Adipose tissue (tissue), 3 donors: Measurements from ENCODE around the gene NPAS3. TPM values are rescaled to one million over a fixed set of nuclear protein-coding genes. Genes with fewer than 3 reads are reported as not detected.

Experiments
- H3K27ac ChIP-seq: one replicate; pipeline ENCODE4 v1.5.1; 2013; ENCODE audit warnings: low read depth, low read length
- WGBS, 3 donors: extraction: QIAGEN DNeasy Blood & Tissue Kit; methylation state at CpG; one replicate each; pipeline ENCODE4 v1.1.7; 2013; 5-methylcytosine and 5-hydroxymethylcytosine counted together
- polyA plus RNA-seq, 3 donors: library from polyadenylated mRNA; stranded (reverse); fragments of 200-250 nt; gene quantifications; one replicate each; pipeline ENCODE4 v1.2.3, GENCODE V29; 2013
- donor health status: healthy with polysubstance abuse.
- donor health status: Bipolar disorder and iron deficiency.
- donor health status: healthy.

The NPAS3 gene
- polyA plus RNA-seq, 3 donors, result 0.26 to 2.8 (median 0.51) TPM

DNA sequence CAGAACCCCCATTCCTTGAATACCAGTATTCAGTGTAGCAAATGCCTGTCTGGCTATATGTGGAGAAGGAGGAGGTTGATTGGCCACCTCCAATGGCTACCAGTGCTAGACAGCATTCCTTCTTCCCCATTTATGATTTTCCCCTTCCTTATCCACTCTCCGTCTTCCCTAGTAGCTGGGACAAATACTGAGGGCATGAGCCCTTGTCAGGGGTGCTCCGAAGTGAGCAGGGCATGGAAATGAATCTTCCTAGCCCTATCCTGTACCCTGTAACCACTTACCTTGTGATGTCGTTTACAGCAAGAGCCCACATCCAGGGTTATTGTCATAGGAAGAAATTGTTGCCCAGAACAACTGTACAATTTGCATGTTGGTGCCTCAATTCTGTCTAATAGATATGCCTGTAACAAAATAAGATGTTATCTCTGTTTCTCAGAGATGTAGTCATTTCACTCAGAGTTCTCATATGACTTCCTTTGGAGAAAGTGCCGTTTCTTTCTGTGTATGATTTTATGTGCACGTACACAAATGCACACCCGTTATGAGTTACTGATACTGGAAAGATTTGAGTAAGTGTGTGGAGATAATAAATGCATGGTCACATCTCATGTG is 588.5 kb downstream of the NPAS3 start:
- 87 to 88% (median 88%) methylated on average over 6 of the region's 6 CpGs for WGBS, 3 donors

DNA sequence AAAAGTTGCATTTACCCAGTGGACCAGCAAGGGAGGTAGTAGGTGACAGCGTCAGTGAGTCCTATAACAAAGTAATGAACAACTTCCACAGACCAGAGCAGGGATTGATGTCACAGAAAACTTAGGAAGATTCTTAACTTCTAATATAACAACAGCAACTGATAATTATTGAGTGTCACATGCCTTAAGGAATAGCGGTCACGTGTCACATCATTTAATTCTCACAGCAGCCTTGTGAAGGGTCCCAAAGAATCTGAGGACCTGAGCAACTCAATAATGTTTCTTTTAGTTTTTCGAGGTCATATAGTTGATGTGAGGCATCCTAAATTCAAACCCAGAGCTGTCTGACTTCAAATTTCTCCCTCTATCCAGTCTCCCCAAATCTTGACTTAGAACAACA is 590.0 kb downstream of the NPAS3 start:
- H3K27ac ChIP-seq, result no peak overlapping the region
- WGBS, 3 donors, result 86 to 93% (median 93%) methylated on average over 4 of the region's 4 CpGs

More for the DNA sequence above, 588.5 kb downstream of the NPAS3 start:
- no peak overlapping the region for H3K27ac ChIP-seq

DNA sequence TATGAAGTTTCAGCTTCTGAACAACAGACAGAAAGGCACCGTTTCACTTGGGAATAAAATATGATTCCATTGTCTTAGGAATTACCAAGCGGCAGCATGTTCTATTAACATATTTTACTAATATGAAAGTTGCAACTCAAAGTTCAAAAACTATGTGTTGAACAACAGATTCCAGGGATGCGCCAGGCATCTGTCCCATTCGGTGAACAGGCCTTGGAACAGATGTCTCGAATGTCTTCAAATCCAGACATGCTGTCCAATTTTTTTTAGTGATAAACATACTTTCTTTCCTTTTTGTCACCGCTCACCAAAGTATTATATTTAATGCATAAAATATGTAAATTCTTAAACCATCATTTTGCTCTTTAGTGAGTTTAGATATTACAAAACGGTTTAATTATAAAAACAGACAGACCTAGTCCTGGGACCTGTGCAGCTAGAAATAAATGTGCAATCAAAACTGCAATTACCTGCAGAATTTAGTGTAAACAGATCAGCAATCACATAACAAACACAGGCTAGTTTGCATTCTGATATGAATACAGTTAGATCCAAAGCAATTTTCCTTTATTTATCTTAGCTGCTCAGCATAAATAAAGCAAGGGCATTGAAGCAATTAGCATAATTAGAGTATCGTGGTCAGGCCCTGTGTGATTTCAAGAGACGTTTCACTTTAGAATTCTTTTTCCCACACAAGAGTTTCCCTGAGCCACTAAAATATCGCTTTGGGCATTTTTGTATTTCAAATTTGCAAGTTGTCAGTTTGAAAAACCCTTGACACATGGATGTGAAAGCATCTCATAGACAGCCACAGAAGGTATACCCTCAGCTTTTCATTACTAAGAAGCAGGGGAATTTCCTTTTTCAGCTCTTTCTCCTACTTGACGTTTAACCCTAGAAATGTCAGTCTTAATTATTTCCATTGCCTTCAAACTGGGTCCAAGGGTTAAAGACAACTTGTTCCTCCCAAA is 591.4 kb downstream of the NPAS3 start:
- no peak overlapping the region for H3K27ac ChIP-seq
- WGBS, 3 donors, result 69 to 87% (median 81%) methylated on average over 11 of the region's 11 CpGs

DNA sequence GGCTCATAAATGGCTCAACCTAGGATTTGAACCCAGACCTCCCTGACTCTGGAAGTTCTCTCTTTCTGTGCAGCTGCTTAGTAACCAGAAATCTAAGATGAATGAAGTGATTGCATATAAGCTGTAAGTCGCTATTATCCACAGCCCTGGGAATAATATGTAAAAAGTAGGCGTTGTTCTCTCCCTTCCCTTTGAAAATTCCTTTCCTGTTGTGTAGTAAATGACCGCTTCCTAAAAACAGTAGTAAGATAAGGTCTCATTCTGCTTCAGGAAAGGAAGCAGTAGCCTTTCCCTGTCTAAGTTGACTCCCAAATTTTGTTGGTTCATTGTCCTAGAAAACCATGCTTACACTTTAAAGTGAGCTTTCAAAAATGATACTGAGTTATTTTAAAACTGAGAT is 593.9 kb downstream of the NPAS3 start:
- H3K27ac ChIP-seq, result no peak overlapping the region
- 56 to 77% (median 71%) methylated on average over 3 of the region's 3 CpGs for WGBS, 3 donors

DNA sequence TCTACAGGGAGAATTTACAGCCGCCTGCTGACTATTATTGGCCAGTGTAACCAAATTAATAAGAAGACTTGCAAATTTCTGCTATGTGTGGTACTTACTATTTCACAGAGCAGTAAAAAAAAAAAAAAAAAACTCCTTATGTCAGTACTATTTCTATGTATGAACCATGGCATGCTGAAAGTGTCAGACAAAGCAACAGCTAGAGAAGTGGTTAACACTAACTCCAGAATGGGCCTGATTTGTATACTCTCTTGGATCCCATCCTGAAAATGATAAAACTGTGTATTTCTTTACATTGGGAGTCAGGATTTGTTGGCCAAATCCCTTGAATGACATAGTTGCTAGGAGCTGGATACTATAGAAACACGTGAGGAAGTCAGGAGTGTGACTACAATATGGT is 595.4 kb downstream of the NPAS3 start:
- 86 to 91% (median 89%) methylated on average over 2 of the region's 2 CpGs for WGBS, 3 donors
- H3K27ac ChIP-seq, result no peak overlapping the region

DNA sequence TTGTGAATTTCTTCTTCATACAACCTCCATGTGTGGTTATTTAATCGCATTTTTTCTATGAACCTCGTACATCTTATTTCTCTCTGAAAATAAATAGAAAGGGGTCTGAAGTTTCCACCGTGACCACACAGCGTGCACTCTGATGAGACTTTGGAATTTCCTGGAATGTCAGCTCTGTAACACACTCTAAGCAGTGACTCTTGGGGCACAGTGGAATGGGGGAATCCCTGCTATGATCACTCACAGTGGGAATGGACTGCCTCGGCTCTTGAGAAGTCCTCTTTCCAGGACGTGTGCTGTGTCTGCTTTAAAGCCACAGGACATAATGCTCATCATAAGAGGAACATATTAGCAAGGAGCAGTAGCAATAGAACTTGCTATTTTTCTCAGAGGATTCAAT is 596.0 kb downstream of the NPAS3 start:
- 80 to 89% (median 88%) methylated on average over 6 of the region's 6 CpGs for whole genome bisulfite sequencing, 3 donors
- no peak overlapping the region for H3K27ac ChIP-seq

DNA sequence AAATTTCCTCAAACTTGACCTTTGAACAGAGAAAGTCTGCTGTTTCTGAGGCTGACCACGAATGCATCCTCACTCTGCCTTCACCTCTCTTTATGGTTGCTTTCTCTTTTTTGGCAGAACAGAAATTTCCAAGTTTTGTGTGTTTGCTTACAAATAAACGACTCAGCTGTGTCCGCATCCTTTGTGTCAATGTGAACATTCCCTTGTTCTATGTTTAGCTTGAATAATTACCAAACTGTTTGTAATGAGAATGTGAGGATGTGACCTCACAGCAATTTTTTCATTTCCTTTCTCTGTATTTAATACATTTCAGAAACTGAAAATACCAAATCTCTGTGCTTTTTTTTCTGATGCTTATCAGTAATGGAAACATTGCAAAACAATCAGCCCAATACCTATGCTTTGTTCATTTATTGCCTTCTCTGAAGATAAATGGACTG is 601.3 kb downstream of the NPAS3 start:
- no peak overlapping the region for H3K27ac ChIP-seq
- WGBS, 3 donors, result 49 to 56% (median 53%) methylated on average over 3 of the region's 3 CpGs

DNA sequence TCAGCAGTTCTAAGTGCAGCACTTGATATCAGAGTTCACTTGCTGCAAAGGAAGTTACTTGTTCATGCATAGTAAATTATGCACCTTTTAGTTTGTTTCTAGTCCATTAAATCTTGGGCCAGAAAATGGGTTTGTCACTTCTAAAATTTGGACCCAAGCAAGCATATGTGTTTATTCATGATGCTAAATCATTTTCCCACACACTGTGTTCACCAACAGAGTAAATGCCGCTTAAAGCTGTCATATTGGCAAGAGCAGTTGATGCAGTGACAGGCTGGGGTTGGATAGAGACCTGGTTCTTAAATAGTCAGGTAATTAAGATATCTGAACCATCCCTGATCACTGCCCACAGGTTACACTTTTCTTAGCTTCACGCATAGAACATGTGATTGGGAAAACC is 602.5 kb downstream of the NPAS3 start:
- 92 to 97% (median 94%) methylated on average over 2 of the region's 2 CpGs for WGBS, 3 donors
- no peak overlapping the region for H3K27ac ChIP-seq

DNA sequence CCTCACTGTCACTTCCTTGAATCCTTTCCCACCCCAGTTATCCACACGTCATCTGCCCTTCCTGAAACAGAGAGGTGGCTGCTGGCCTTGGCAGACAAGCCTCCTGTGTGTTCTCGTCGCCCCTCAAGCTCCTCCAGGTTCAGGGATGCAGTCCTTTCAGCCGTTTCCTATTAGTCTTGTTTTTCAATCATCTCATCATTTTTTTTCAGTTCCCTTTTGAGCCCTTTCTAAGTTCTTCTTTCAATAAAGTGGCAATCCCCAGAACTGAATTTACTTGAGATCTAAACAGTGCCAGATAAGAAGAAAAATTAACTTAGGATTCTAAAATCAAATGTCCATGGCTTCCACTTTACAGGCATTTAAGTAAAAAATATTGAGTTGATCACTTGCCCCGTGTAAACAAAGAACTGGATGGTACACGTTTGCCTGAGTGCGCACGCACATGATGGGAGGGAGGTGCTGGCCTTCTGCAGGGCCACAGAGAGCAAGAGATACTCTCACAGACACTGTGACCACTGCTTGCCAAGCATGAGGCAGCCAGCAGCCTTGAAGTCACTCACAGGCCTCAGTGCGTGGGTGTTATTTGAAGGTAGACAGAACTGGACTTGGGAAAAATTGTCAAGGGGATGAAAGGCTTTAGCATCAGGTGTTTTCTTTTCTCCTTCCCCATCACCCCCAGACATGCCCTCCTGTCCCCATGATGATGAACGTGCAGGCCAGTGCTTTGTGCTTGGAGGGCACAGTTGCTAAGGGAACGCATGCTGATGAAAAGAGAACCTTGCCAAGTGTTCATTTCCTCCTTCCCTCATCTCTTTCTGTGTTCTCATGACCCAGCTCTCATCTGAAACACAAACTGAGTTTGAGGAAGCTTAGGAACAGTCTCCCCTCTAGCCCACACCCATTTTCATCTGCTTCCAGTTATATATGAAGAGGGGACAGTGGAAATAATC is 603.9 kb downstream of the NPAS3 start:
- 71 to 74% (median 73%) methylated on average over 11 of the region's 11 CpGs for WGBS, 3 donors

DNA sequence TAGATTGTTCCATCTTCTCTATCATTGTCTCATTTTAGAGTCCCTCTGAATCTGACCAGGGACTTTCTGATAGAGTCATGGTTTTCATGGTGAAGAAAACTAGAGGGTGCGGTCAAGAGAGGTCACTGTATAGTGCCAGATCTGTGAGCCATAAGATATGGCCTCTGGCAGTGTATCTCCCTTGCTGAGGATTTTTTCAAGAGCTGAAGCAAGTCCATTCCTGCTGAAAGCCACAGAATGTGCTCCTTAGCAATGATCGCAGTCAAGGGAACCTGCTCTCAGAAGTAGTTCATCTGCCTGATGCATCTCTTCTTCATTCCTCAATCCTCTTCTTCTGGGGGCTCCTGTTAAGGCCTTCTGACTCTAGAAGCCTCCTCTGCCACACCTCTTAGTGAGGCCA is 607.0 kb downstream of the NPAS3 start:
- WGBS, 3 donors, result 91 to 98% (median 98%) methylated on average over 2 of the region's 2 CpGs
- H3K27ac ChIP-seq, result no peak overlapping the region

More for the DNA sequence above, 603.9 kb downstream of the NPAS3 start:
- no peak overlapping the region for H3K27ac ChIP-seq

DNA sequence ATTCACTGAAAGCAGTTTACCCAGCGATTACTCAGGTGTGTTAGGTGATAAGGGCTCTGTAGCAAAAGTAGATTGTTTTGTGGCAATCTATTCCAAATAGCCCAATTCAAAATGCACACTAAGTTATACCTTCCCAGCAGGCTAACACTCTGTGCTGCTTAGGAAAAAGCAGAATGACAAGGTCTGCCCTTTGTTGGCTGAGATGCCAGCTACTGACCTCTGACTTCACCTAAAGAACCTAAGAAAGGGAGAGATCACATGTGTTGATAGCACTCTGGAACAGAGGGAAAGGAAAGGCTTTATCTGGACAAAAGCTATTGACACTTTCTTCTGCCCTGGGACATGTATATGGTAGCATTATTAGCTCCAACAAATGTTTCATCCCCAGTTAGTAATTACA is 609.9 kb downstream of the NPAS3 start:
- WGBS, 3 donors, result 44 to 94% (median 92%) methylated on average over 1 of the region's 1 CpG
- no peak overlapping the region for H3K27ac ChIP-seq

DNA sequence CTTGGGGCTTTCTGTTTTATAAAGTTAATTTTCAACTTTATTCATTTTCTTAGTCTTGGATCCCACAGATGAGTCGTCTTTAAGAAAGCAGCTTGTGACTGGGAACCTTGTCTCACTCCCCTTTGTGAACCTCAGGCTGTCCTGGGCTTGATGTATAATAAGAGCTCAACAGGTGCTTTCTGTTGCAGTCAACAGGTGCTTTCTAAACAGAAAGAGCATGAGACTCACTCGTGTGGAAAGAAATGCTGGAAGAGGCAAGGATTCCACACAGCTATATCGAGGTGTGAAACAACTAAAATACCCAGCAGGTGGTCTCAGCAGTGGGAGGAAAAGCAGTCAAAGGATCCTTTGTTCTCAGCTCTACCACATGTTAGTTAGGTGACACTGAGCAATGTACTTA is 613.3 kb downstream of the NPAS3 start:
- 54 to 81% (median 80%) methylated on average over 3 of the region's 3 CpGs for WGBS, 3 donors

DNA sequence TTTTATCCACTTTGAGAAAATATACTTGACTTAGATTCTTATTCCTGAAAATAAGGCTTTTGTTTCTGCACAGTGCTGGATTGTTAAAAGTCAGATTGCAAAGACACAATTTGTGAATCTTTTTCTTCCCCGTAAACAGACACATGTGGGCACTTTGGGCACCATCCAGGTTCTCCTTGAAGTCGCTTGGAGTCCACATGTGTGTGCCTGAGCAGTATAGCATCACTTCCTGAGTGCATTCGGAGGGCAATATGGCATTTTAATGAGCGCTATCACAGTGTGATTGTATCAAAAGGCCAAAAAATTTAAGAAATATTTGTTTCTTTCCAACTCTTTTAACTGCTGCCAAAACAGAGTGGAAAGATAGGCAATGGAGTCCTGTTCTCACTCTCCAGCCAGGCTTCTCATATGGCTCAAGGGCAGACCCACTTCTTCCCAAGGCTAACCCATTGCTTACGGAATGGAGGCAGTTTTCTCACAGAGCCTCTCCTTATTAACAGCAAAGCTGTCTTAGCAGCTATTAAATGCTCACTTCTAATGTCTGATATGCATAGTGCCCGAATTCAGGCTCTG is 615.1 kb downstream of the NPAS3 start:
- no peak overlapping the region for H3K27ac ChIP-seq
- 83 to 86% (median 84%) methylated on average over 6 of the region's 6 CpGs for WGBS, 3 donors

More for the DNA sequence above, 613.3 kb downstream of the NPAS3 start:
- H3K27ac ChIP-seq, result no peak overlapping the region

DNA sequence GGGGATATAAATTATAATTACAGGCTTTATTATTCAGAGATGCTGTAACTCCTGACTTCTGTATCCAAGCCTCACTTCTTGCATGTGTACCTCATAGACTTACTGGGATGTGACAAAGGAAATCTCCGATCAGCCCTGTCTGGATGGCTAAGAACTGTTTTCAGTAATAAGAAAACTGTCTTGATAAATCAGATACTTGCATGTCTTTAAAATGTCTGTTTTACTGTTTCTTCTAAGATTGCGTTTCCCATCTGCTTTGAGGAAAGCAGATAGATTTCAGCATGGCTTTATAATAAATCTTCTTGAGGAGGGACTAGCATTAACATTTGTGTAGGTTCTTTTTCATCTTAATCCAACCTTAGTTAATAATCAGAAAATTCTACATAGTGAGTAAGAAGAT is 616.3 kb downstream of the NPAS3 start:
- no peak overlapping the region for H3K27ac ChIP-seq
- 85 to 90% (median 88%) methylated on average over 2 of the region's 2 CpGs for WGBS, 3 donors

DNA sequence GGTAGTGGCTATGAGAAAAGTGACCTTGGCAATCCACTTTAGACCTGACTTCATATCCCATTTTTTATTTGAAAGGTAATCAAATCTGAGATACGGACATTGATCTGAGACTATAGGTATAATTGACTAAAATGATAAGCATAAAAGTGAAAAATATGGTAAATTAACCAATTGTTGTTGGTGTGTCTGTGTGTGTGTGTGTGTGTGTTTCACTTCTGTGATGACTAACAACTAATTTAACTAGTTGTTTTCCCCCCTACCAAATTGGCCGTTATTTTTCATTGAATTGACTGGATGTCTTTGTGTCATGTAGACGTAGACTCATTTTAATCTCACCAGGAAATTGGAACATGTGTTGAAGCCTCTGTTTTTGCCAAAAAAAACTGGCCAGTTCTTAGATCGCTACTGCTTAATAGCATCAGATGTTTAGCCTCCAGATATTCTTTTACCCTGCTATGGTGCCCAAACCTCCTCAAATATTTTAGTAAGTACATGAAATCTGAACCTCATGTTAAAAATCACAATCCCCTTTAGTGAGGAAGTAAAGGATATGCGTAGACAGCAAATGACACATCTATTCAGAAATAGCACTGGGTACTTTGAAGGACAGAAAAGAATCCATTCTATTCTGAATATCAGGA is 617.2 kb downstream of the NPAS3 start:
- WGBS, 3 donors, result 66 to 78% (median 77%) methylated on average over 5 of the region's 5 CpGs
- H3K27ac ChIP-seq, result no peak overlapping the region

DNA sequence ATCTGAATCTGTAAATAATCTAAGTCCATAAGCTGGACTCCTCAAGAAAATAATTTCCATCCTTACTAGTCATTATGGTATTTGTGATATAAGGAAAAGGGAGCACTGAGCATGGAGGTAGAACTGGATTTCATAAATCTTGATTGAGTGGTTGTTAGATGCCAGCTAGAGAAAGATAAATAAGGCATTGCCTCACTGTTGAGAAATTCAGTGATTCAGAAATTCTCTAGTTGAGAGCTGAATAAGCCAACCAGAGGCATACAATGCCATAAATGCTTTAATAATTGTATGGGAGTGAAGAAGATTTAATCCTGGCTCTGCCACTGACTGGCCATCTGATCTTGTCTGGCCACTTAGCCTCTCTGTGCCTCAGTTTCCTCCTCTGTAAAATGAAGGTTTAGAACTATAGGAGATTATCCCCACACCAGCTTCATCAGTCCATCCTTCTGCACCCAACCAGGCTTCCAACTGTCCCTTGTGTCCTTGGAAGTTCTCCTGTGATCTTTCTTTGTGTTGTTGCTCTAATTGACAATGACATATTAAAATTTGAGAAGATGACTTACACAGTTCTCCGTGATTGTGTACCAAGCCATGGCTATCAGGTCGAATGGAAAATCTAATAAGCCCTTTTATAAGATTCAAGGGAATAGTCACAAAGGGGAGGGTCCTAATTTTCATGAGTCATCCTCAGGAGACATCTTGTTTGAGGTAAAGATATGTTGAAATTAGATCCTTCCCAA is 617.9 kb downstream of the NPAS3 start:
- 92 to 95% (median 94%) methylated on average over 2 of the region's 2 CpGs for WGBS, 3 donors
- H3K27ac ChIP-seq, result no peak overlapping the region
